ENCODE data around the gene ZNF23. TPM values are rescaled to one million over a fixed set of nuclear protein-coding genes. Genes with fewer than 3 reads are reported as not detected.

Gene ZNF23
- total RNA-seq, 2 experiments from 2014 or later, result 10.4 to 11.1 TPM

GRCh38 chr16:71473891-71474290 lies 11.8 kb upstream of the ZNF23 start:
- no peaks in the 10 kb centered on the region for H3K27me3 Mint-ChIP-seq
- H3K4me3 Mint-ChIP-seq, result no peak overlapping the region
- ChIA-PET CTCF (interaction anchor here (1.1 kb wide), 1 partner anchor 61 kb away, joined by 5 read pairs; no protein-coding TSS in a partner anchor), POLR2A (no interaction called here)
- no peak overlapping the region for H3K27ac Mint-ChIP-seq
- no peaks in the 10 kb centered on the region for H3K9me3 Mint-ChIP-seq
- no peaks in the 10 kb centered on the region for H3K4me1 Mint-ChIP-seq (ENCODE audit: low read depth)
- no peak for ATAC-seq
- DNase-seq, result no peak
- TF ChIP-seq, protein P1, sequence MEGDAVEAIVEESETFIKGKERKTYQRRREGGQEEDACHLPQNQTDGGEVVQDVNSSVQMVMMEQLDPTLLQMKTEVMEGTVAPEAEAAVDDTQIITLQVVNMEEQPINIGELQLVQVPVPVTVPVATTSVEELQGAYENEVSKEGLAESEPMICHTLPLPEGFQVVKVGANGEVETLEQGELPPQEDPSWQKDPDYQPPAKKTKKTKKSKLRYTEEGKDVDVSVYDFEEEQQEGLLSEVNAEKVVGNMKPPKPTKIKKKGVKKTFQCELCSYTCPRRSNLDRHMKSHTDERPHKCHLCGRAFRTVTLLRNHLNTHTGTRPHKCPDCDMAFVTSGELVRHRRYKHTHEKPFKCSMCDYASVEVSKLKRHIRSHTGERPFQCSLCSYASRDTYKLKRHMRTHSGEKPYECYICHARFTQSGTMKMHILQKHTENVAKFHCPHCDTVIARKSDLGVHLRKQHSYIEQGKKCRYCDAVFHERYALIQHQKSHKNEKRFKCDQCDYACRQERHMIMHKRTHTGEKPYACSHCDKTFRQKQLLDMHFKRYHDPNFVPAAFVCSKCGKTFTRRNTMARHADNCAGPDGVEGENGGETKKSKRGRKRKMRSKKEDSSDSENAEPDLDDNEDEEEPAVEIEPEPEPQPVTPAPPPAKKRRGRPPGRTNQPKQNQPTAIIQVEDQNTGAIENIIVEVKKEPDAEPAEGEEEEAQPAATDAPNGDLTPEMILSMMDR (IDR thresholded peaks at IDR 0.05), result no peak
- H3K36me3 Mint-ChIP-seq (ENCODE audit: low read depth), result peaks cover 9% of the 10 kb centered on the region
- intact Hi-C loops (cut with micrococcal nuclease), result no loop called here

- Mint-ChIP-seq H3K36me3 (ENCODE audit: low read depth) (peaks cover 9% of the 10 kb centered on the region), H3K27ac (no peak overlapping the region), H3K4me1 (ENCODE audit: low read depth) (no peaks in the 10 kb centered on the region), H3K4me3 (no peak overlapping the region), H3K27me3 (no peaks in the 10 kb centered on the region), H3K9me3 (no peaks in the 10 kb centered on the region)
- TF ChIP-seq, protein P1 (IDR thresholded peaks at IDR 0.05), result no peak
- DNase-seq (no peak), ATAC-seq (no peak)
- intact Hi-C loops (cut with micrococcal nuclease), result no loop called here
- CTCF ChIA-PET, result interaction anchor here (1.4 kb wide), 1 partner anchor 27 kb away, joined by 3 read pairs; no protein-coding TSS in a partner anchor
- POLR2A ChIA-PET, result interaction anchor here (1.4 kb wide), 1 partner anchor 10 kb away, joined by 4 read pairs; no protein-coding TSS in a partner anchor
Observed at GRCh38 chr16:71472931-71473330, 10.9 kb upstream of the ZNF23 start.

DNA sequence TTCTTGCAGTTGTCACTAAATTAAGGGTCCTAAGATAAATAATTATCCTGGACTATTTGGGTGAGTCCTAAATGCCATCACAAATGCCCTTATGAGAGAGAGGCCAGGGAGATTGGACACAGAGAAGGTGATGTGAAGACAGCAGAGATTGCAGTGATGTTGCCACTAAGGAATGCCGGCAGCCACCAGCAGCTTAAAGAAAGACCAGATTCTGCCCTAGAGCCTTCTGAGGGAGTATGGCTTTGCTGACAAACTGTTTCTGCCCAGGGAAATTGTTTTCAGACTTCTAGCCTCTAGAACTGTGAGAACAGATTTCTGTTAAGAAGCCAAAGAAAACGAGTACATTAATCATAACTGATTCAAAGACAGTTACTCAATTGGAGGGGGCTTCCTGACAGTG lies 10.0 kb upstream of the ZNF23 start:
- ATAC-seq, result no peak
- ChIA-PET POLR2A (interaction anchor here (0.9 to 1.4 kb wide), 3 partner anchors 9 to 21 kb away, joined by 3 to 4 read pairs (median 3); no protein-coding TSS in a partner anchor), CTCF (interaction anchor here (1.4 to 2.2 kb wide), 2 partner anchors 26 to 28 kb away, joined by 3 to 9 read pairs; no protein-coding TSS in a partner anchor)
- TF ChIP-seq, protein P1 (IDR thresholded peaks at IDR 0.05), result no peak
- intact Hi-C loops (cut with micrococcal nuclease), result no loop called here
- no peaks in the 10 kb centered on the region for H3K4me1 Mint-ChIP-seq (ENCODE audit: low read depth)
- no peak for DNase-seq
- H3K27me3 Mint-ChIP-seq, result no peaks in the 10 kb centered on the region
- H3K9me3 Mint-ChIP-seq, result no peaks in the 10 kb centered on the region
- H3K27ac Mint-ChIP-seq, result no peak overlapping the region
- H3K4me3 Mint-ChIP-seq, result no peak overlapping the region
- H3K36me3 Mint-ChIP-seq (ENCODE audit: low read depth), result peaks cover 4% of the 10 kb centered on the region

DNA sequence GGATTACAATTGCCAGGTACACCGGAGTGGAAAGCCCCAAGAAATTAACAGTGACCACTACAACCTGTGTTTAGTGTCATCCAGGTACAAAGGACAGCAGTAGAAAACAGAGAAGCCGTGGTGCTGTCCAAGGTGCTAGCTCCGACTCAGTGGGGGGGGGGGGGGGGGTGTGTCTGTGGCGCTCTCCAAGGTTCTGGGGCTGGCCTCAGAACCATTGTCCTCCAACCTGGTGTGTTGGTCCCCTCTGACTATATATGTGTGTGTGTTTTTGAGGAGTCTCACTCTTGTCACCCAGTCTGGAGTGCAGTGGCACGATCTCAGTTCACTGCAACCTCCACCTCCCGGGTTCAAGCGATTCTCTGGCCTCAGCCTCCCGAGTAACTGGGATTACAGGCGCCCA lies 5.8 kb upstream of the ZNF23 start:
- Mint-ChIP-seq H3K4me1 (ENCODE audit: low read depth) (peaks cover 5% of the 10 kb centered on the region), H3K9me3 (no peaks in the 10 kb centered on the region), H3K4me3 (no peak overlapping the region), H3K27ac (no peak overlapping the region), H3K36me3 (ENCODE audit: low read depth) (no peaks in the 10 kb centered on the region), H3K27me3 (no peaks in the 10 kb centered on the region)
- TF ChIP-seq, protein P1 (IDR thresholded peaks at IDR 0.05), result no peak
- ATAC-seq, result peak; percentile 68
- DNase-seq, result peak; percentile 45
- CTCF ChIA-PET, result interaction anchor here (3.0 kb wide), 1 partner anchor 32 kb away, joined by 10 read pairs; no protein-coding TSS in a partner anchor
- POLR2A ChIA-PET, result interaction anchor here (0.6 kb wide), 1 partner anchor 361 kb away, joined by 3 read pairs; no protein-coding TSS in a partner anchor
- intact Hi-C loops (cut with micrococcal nuclease), result no loop called here

- Mint-ChIP-seq H3K36me3 (ENCODE audit: low read depth) (peaks cover 6% of the 10 kb centered on the region), H3K27ac (no peak overlapping the region), H3K4me3 (no peak overlapping the region), H3K9me3 (no peaks in the 10 kb centered on the region), H3K27me3 (no peaks in the 10 kb centered on the region), H3K4me1 (ENCODE audit: low read depth) (peaks cover 22% of the 10 kb centered on the region)
- DNase-seq (no peak), ATAC-seq (no peak)
- POLR2A ChIA-PET, result interaction anchor here (0.6 to 1.0 kb wide), 3 partner anchors 10 to 86 kb away, joined by 3 read pairs; no protein-coding TSS in a partner anchor
- intact Hi-C loops (cut with micrococcal nuclease), result no loop called here
- CTCF ChIA-PET, result interaction anchor here (1.0 to 5.1 kb wide), 6 partner anchors 20 to 147 kb away, joined by 3 to 23 read pairs (median 3); no protein-coding TSS in a partner anchor
- TF ChIP-seq, protein P1 (IDR thresholded peaks at IDR 0.05), result no peak
Observed at GRCh38 chr16:71464231-71464630, 2.2 kb upstream of the ZNF23 start.

Data from activated CD8-positive, alpha-beta T cell treated with anti-CD3 and anti-CD28 coated beads for 36 hours (primary cell).